Measurements from ENCODE around the gene NFS1. TPM values are rescaled to one million over a fixed set of nuclear protein-coding genes. Genes with fewer than 3 reads are reported as not detected.
"Not testable (repeated sequence)": the region's sequence is repeated elsewhere in the genome, so short reads cannot be mapped to it uniquely, and the experiment has no call there.

The NFS1 gene
- total and polyA plus RNA-seq, 2 of the 4 experiments (the other 2 are of a cell fraction), result 16.5 to 35.6 TPM

DNA sequence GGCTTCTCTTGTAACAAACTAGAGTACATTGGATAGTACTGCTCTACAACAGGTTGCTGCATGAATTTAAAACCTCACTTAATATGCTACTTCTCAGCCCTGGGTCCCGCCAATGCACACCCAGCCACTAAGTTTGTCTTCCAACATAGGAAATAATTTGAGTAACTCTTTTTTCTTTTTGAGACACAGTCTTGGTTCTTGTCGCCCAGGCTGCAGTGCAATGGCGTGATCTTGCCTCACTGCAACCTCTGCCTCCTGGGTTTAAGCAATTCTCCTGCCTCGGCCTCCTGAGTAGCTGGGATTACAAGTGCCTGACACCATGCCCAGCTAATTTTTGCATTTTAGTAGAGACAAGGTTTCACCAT lies 24.1 kb upstream of the NFS1 start:
- H4K5ac ChIP-seq (ENCODE audit: low read depth, low read length); H3K9me3 ChIP-seq (ENCODE audit: control insufficient read depth, insufficient read depth, low read length); H3K27ac ChIP-seq (ENCODE audit: insufficient read depth, low read length); CTCF ChIA-PET; H3K18ac ChIP-seq (ENCODE audit: low read depth, low read length); H4K8ac ChIP-seq (ENCODE audit: low read depth in 2 of 2, low read length in 2 of 2); H3K56ac ChIP-seq (ENCODE audit: extremely low read depth, insufficient read depth, low read length); H4K91ac ChIP-seq (ENCODE audit: insufficient read depth, low read depth, low read length); H2BK20ac ChIP-seq (ENCODE audit: low read depth, low read length); ATAC-seq (ENCODE audit: low read depth); H2BK120ac ChIP-seq (ENCODE audit: low read depth, low read length); H3K4ac ChIP-seq (ENCODE audit: low read depth, low read length); BruUV-seq (replicated peaks); H2AK9ac ChIP-seq (replicated peaks; ENCODE audit: low read depth, low read length, poor library complexity); H3K4me2 ChIP-seq (ENCODE audit: low read depth, low read length); H2AK5ac ChIP-seq (ENCODE audit: low read depth, low read length); H2BK5ac ChIP-seq (ENCODE audit: low read depth, low read length, poor library complexity, severe bottlenecking); DNase-seq; H3K4me1 ChIP-seq (ENCODE audit: control insufficient read depth, insufficient read depth, low read length); POLR2A ChIA-PET (ENCODE audit: unreplicated experiment); intact Hi-C loops (cut with micrococcal nuclease); H3K27me3 ChIP-seq (ENCODE audit: control insufficient read depth, insufficient read depth, low read length); H2AFZ ChIP-seq (replicated peaks; ENCODE audit: low read length, poor library complexity); in situ Hi-C loops (cut with MboI; ENCODE audit: low sequenced_read_pairs); H3K14ac ChIP-seq (replicated peaks; ENCODE audit: low read depth, low read length); H3K9ac ChIP-seq (ENCODE audit: low read depth, low read length); H3K4me3 ChIP-seq (ENCODE audit: insufficient read depth, low read depth, low read length); dilution Hi-C loops (cut with HindIII; ENCODE audit: low sequenced_read_pairs, unreplicated experiment); H2BK15ac ChIP-seq (ENCODE audit: low read depth, low read length); H3K23ac ChIP-seq (ENCODE audit: low read depth, low read length): not testable (repeated sequence)
- Histone ChIP-seq H3K36me3 (ENCODE audit: control insufficient read depth, insufficient read depth, low read length) (peaks cover 81% of the 10 kb centered on the region), H3K79me1 (ENCODE audit: low read depth in 1 of 2, low read length in 2 of 2) (peaks cover 25 to 64% of the 10 kb centered on the region in 2 experiments), H4K20me1 (ENCODE audit: insufficient read depth, low read length) (peaks cover 96% of the 10 kb centered on the region), H3K9me1 (ENCODE audit: insufficient read depth, low read length) (peaks cover 11% of the 10 kb centered on the region)
- whole genome bisulfite sequencing, 2 experiments (ENCODE audit: extremely low coverage in 2 of 2, insufficient read length in 1 of 2), result no CpG with 5 or more reads among the region's 4 CpGs
